Hematopoietic multipotent progenitor cell treated with erythropoietin and hydrocortisone succinate and interleukin-3 and kit ligand, for 15 days (in vitro differentiated cells): ENCODE measurements around the gene SLC25A44.
"Not testable (repeated sequence)": the region's sequence is repeated elsewhere in the genome, so short reads cannot be mapped to it uniquely, and the experiment has no call there.

Source experiments
- DNase-seq: peaks from one replicate; pipeline ENCODE4 v3.0.0-alpha.2; 2015; ENCODE audit warnings: low spot score

Gene SLC25A44

GRCh38 chr1:156163712-156164111 is 30.2 kb upstream of the SLC25A44 start:
- DNase-seq = no peak

GRCh38 chr1:156164125-156164831 is 29.6 kb upstream of the SLC25A44 start:
- DNase-seq = no peak

DNA sequence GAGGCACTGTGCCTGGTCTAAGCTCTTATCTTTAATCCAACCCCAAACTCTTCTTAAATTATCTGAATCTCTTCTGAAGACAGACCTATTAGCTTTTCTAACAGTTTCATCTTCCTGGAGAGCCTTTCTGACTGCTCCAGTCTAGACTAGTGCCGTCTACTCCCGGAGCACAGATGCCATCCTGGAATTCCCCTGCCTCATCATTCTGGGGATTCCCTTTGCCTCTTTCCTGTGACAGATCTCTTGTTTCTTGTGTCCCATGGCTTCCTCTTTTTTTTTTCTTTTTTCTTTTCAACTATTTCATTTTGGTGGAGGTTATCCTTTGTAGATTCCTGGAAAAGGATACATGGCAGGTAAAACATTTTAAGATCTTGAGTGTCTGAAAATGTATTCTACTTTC is 28.8 kb upstream of the SLC25A44 start:
- no peak for DNase-seq

GRCh38 chr1:156167536-156167935 is 26.4 kb upstream of the SLC25A44 start:
- DNase-seq = no peak

DNA sequence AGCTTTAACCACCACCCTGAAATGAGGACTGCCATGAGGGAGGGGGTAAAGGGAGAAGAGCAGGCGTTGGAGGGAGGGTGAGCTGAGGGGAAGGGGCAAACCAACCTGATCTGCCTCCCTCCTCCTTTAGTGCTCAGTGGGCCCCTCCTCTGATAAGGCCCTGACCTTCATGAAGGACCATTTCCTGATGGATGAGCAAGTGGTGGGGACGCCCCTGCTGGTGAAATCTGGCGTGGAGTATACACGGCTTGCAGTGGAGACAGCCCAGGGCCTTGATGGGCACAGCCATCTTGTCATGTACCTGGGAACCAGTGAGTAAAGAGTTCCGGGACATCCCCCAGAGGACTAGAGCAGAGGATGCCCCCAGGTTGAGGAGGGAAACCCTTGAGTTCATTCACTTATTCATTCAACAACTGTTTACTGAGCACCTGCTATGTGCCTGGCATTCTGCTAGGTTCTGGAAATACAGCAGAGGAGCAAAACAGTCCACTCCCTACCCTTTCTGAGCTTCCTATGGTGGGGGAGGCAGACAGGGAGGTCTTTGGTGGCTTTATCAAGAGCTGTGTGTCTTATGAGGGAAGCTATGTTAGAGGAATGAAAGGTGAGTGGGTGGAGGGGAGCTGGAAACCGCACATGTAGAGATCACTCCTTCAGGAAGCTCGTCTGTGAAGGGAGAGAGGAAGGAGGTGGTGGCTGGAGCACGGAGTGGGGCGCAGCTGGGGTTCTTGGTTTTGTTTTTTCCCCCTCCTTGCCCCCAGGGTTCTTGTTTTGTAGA is 21.0 kb upstream of the SLC25A44 start:
- no peak for DNase-seq

DNA sequence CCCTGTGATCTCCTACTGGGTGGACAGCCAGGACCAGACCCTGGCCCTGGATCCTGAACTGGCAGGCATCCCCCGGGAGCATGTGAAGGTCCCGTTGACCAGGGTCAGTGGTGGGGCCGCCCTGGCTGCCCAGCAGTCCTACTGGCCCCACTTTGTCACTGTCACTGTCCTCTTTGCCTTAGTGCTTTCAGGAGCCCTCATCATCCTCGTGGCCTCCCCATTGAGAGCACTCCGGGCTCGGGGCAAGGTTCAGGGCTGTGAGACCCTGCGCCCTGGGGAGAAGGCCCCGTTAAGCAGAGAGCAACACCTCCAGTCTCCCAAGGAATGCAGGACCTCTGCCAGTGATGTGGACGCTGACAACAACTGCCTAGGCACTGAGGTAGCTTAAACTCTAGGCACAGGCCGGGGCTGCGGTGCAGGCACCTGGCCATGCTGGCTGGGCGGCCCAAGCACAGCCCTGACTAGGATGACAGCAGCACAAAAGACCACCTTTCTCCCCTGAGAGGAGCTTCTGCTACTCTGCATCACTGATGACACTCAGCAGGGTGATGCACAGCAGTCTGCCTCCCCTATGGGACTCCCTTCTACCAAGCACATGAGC is 17.2 kb upstream of the SLC25A44 start:
- DNase-seq = no peak

DNA sequence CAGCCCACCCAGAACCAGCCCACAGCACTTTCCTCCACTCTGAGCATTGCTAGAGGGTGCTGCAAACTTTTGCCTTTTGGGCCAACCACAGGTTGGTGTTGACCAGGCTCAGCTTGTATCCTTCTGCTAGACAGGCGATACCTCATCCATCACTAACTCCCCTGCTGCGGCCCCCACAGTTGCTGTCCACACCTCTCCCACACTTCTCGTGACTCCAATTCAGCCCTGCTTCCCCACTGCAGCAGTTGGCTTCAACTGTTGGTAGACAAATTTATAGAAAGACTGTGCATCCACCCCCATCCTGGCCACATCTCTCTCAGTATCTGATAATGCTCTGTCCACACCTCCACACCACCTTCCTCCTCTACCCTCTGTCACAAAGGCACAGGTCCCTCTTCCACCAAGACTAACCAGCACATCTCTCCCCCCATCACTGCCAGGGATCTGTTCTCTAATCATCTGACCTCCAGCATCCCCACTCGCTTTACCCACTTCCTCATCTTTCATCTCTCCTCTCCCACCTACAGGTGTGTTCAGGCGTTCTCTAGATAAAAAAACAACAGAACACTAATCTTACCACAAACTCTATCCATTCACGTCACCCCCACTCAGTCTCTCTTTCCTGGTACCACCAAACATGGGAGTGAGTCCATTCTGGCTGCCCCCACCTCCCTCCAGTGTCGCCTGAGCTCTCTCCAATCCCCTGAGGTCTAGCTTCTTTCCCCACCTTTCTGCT is 15.8 kb upstream of the SLC25A44 start:
- no peak for DNase-seq

- DNase-seq = no peak
Measured at GRCh38 chr1:156180471-156180870, 13.4 kb upstream of the SLC25A44 start.

DNA sequence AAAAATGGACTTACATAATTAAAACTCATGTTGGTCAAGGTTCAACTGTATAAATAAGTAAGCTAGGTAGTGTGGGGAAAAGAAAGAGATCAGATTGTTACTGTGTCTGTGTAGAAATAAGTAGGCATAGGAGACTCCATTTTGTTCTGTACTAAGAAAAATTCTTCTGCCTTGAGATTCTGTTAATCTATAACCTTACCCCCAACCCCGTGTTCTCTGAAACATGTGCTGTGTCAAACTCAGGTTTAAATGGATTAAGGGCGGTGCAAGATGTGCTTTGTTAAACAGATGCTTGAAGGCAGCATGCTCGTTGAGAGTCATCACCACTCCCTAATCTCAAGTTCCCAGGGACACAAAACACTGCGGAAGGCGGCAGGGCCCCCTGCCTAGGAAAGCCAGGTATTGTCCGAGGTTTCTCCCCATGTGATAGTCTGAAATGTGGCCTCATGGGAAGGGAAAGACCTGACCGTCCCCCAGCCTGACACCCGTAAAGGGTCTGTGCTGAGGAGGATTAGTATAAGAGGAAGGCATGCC is 12.4 kb upstream of the SLC25A44 start:
- DNase-seq = not testable (repeated sequence)

DNA sequence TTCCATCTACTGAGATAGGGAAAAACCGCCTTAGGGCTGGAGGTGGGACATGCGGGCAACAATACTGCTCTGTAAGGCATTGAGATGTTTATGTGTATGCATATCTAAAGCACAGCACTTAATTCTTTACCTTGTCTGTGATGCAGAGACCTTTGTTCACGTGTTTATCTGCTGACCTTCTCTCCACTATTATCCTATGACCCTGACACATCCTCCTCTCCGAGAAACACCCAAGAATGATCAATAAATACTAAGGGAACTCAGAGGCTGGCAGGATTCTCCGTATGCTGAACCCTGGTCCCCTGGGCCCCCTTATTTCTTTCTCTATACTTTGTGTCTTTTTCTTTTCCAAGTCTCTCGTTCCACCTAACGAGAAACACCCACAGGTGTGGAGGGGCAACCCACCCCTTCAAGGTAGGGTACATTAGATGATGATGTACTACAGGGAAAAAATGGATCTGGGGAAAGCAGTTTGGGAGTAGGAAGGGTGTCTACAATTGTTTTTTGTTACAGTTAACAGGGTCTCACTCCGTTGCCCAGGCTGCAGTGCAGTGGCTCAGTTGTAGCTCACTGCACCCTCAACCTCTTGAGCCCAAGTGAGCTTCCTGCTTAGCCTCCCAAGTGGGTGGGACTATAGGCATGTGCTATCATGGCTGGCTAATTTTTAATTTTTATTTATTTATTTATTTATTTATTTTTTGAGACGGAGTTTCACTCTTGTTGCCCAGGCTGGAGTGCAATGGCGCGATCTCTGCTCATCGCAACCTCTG is 11.7 kb upstream of the SLC25A44 start:
- not testable (repeated sequence) for DNase-seq

DNA sequence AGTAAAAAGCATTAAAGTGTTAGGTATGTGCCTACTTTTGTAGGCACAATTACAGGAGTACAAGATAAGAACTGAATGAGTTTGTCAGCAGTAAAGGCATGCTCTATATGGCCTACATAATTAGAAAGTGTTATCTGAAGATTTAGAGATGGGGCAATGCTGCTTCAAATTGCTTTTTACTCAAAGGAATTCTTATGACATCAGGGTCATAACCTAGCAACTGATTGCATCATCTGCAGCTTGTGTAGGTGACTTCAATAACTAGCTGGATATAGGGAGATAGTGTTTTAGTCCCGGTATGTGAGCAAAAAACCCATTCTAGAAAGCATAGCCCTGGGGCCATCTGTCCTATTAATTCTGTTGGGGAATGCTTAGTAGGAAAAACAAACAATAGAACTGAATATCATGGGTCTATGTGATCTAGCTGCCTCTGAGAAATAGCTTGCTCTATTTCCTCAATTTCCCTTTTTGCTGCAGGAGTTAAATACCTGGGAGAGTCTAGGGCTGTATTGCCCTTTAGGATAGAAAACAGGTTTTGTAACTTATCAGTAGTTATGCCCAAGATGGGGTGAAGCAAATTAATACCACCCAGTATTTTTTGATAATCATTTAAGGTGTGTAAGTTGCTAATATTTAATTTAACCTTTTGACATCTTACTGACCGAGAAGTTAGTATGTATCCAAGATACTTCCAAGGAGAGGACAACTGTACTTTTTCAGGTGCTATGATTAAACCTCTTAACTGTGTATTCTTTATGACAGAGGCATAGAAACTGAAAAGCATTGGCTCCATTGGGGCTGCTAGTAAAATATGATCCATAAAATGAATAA is 7.3 kb upstream of the SLC25A44 start:
- not testable (repeated sequence) for DNase-seq

- DNase-seq = not testable (repeated sequence)
Measured at GRCh38 chr1:156190265-156190664, 3.6 kb upstream of the SLC25A44 start.

DNA sequence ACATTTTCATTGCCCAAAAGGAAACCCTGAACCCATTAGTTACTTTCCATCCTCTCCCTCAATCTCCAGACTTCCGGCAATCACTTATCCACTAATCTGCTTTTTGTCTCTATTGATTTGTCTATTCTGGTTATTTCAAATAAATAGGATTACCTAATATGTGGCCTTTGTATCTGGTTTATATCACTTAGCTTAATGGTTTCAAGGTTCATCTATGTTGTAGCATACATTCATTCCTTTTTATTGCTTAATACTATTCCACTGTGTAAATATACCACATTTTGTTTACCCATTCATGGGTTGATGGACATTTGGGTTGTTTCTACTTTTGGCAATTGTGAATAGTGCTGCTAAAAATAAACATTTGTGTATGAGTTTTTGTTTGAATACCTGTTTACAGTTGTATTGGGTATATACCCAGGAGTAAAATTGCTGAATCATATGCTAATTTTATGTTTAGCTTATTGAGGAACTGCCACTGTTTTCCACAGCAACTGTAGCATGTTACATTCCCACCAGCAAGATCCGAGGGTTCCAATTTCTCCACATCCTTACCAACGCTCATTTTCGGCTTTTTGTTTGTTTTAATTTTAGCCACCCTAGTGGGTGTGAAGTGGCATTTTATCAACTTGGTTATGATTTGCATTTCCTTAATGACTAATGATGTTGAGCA is 2.5 kb upstream of the SLC25A44 start:
- no peak for DNase-seq

DNA sequence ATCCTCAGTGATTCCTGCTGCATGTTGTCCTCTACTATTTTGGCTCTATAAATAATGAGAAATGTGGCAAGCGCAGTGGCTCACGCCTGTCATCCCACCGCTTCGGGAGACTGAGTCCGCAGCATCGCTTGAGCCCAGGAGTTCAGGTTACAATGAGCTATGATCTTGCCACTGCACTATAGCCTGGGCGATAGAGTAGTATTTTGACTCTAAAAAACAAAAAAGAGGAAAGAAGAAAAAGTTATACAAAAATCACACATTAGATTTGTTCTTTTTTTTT is 756 bp upstream of the SLC25A44 start:
- DNase-seq = no peak

DNA sequence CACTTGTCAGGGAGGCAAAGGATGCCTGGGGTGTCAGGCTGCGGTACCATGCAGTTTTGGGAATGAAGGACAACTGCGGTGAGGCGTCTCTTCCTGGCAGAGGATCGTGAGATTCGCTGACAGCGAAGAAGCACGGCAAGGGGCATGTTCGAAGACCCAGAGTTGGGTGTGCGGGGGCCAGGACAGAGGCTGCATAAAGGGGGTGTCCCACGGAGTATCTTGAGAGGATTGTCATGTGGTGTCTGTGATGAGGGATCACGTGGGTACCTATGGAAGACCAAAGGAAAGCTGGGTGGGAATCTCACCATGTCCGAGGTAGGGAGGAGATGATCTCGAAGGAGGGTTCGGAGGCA is 372 bp downstream of the SLC25A44 start:
- DNase-seq = no peak

GRCh38 chr1:156195853-156196252 is 1.9 kb downstream of the SLC25A44 start:
- no peak for DNase-seq

DNA sequence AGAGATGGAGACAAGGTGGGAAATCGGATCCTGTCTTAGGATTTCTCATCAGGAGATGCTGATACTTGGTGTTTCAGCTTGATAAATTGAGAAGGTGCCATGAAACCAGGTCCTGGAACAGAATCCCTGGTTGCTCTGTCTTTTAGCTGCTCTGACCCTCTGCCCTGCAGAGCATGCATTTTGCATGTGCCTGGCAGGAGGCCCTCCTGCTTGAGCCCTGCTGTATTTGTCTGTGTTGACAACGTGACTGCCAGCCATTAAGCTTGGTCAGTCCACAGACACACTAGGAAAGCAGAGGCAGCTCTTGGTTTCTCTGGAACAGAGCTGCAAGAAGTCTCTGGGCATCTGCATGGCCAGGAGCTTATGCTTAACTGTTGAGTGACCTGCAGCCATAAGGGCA is 2.5 kb downstream of the SLC25A44 start:
- DNase-seq = no peak

DNA sequence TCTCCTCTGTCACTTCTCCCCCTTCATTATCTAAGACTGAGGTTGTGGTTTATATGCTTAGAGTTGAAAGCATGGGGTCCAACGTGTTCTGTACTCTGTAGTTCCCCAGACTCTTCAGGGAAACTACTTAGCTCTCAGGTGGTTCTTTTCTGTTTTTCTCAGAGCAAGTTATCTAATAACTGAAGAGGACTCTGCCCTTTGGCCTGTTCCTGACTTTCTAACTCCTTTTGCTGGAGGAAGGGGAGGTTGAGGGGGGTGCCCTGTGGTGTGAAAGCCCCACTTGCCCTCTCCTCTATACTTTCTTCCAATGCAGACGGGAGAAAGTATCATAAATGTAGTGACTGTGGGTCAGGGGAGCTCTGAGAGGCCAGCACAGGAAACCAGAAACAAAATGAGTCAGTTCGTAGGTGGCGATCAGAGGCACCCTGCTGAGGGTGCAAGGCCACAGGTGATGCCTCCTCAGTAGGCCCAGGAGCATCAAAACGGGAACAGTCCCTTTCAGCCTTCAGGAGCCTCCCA is 5.0 kb downstream of the SLC25A44 start:
- no peak for DNase-seq

- DNase-seq = no peak
Measured at GRCh38 chr1:156200044-156200443, 6.1 kb downstream of the SLC25A44 start.

DNA sequence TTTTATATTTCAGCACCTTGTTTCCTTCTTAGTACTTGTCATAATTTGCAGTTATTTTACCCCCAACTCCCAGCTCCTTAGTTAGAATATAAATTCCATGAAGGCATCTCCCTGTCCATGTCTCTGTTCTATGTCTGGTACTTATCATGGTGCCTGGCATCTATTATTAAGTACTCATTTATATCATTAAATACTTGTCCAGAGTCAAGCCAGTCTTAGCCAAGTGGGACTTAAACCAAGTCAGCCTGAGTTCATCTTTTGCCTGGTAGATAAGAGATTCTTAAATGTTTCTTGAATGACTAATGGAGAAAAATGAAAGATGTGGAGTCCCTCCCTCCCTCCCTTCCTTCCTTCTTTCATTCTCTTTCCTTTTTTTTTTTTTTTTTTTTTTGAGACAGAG is 9.4 kb downstream of the SLC25A44 start:
- DNase-seq = no peak
